ENCODE results near the gene RFPL2.

GRCh38 chr22:32249231-32249630 is 44.4 kb upstream of the RFPL2 start:
- TF ChIP-seq CTCF (conservative IDR thresholded peaks at IDR 0.05; ENCODE audit: low read depth, low read length) (no peak), EZH2 (IDR thresholded peaks at IDR 0.05; ENCODE audit: low read length, unreplicated experiment) (no peak)

All from PC-3 (cell line).